Ascending aorta (tissue), 2 donors: ENCODE data around the gene FBXW11. TPM values are rescaled to one million over a fixed set of nuclear protein-coding genes. Genes with fewer than 3 reads are reported as not detected.

ENCODE experiments used
- DNase-seq, 2 donors: peaks; one replicate each; pipeline ENCODE4 v3.0.0-alpha.2; 2019; ENCODE audit warnings: low spot score in 2 of 2
- H3K27ac ChIP-seq, 2 donors: fragments of 200-600 bp; sonication (generic); one replicate each; pipeline ENCODE4 v1.5.1; 2016 to 2017; ENCODE audit warnings: mild to moderate bottlenecking in 1 of 2
- H3K27me3 ChIP-seq: fragments of 200-600 bp; sonication (generic); one replicate; pipeline ENCODE4 v1.5.1; 2017
- H3K36me3 ChIP-seq, 2 donors: fragments of 200-600 bp; sonication (generic); one replicate each; pipeline ENCODE4 v1.5.1; 2016
- H3K4me1 ChIP-seq, 2 donors: fragments of 200-600 bp; sonication (generic); one replicate each; pipeline ENCODE4 v1.5.1; 2016 to 2017; ENCODE audit warnings: mild to moderate bottlenecking in 1 of 2
- H3K4me3 ChIP-seq, 2 donors: fragments of 200-600 bp; sonication (generic); one replicate each; pipeline ENCODE4 v1.5.1; 2016 to 2017; ENCODE audit warnings: mild to moderate bottlenecking in 1 of 2
- H3K9me3 ChIP-seq, 2 donors: fragments of 200-600 bp; sonication (generic); one replicate each; pipeline ENCODE4 v1.5.1; 2016
- CTCF ChIP-seq, 3 experiments: fragments of 200-600 bp in 2 of 3; fragments of 450-650 bp in 1 of 3; sonication (generic) in 2 of 3; IDR thresholded peaks; one replicate each; pipeline ENCODE4 v1.5.1; 2016 to 2019; ENCODE audit warnings: antibody characterized with exemption in 3 of 3, mild to moderate bottlenecking in 1 of 3, moderate library complexity in 1 of 3
- intact Hi-C: fragments of 100-400 bp; cut with DNase I; formaldehyde crosslinking; loops from one replicate; pipeline ENCODE4 v1.15.1; 2023
- total RNA-seq: library from RNA; depleted of rRNA; stranded (reverse); fragments of >200 nt; gene quantifications from one replicate; pipeline ENCODE4 v1.1.0, GENCODE V29; 2016

FBXW11 gene
- total RNA-seq, 1 donor from 2014 or later: 34.6 TPM

GRCh38 chr5:171899792-171900191 is 106.6 kb downstream of the FBXW11 start:
- Histone ChIP-seq H3K4me3 (no peak overlapping the region), H3K4me1 (no peaks in the 10 kb centered on the region), H3K9me3 (no peaks in the 10 kb centered on the region), H3K27ac (no peak overlapping the region), H3K27me3 (no peaks in the 10 kb centered on the region), H3K36me3 (peaks cover 0 to 3% of the 10 kb centered on the region in 2 donors)
- TF ChIP-seq CTCF (IDR thresholded peaks at IDR 0.05): no peak
- intact Hi-C loops: no loop called here
- DNase-seq: no peak

GRCh38 chr5:171898879-171899278 is 107.6 kb downstream of the FBXW11 start:
- Histone ChIP-seq H3K4me3 (no peak overlapping the region), H3K9me3 (no peaks in the 10 kb centered on the region), H3K36me3 (peaks cover 0 to 3% of the 10 kb centered on the region in 2 donors), H3K27me3 (no peaks in the 10 kb centered on the region), H3K4me1 (no peaks in the 10 kb centered on the region), H3K27ac (no peak overlapping the region)
- TF ChIP-seq CTCF (IDR thresholded peaks at IDR 0.05): no peak
- intact Hi-C loops: no loop called here
- no peak for DNase-seq

GRCh38 chr5:171898386-171898785 is 108.1 kb downstream of the FBXW11 start:
- H3K36me3 ChIP-seq: peaks cover 0 to 3% of the 10 kb centered on the region in 2 donors
- no peaks in the 10 kb centered on the region for H3K4me1 ChIP-seq
- TF ChIP-seq CTCF (IDR thresholded peaks at IDR 0.05): no peak
- intact Hi-C loops: no loop called here
- no peak overlapping the region for H3K27ac ChIP-seq
- H3K4me3 ChIP-seq: no peak overlapping the region
- H3K9me3 ChIP-seq: no peaks in the 10 kb centered on the region
- DNase-seq: no peak
- H3K27me3 ChIP-seq: no peaks in the 10 kb centered on the region

- DNase-seq: no peak
- Histone ChIP-seq H3K27me3 (no peaks in the 10 kb centered on the region), H3K4me1 (no peaks in the 10 kb centered on the region), H3K9me3 (no peaks in the 10 kb centered on the region), H3K27ac (no peak overlapping the region), H3K4me3 (no peak overlapping the region), H3K36me3 (peaks cover 0 to 3% of the 10 kb centered on the region in 2 donors)
- intact Hi-C loops: no loop called here
- no peak for TF ChIP-seq CTCF (IDR thresholded peaks at IDR 0.05)
These were observed 109.2 kb downstream of the FBXW11 start for GRCh38 chr5:171897231-171897630.

GRCh38 chr5:171895081-171895480 is 111.4 kb downstream of the FBXW11 start:
- intact Hi-C loops: no loop called here
- no peak overlapping the region for H3K4me3 ChIP-seq
- no peak for DNase-seq
- no peaks in the 10 kb centered on the region for H3K27me3 ChIP-seq
- H3K27ac ChIP-seq: no peak overlapping the region
- peaks cover 0 to 8% of the 10 kb centered on the region in 2 donors for H3K36me3 ChIP-seq
- no peak for TF ChIP-seq CTCF (IDR thresholded peaks at IDR 0.05)
- H3K9me3 ChIP-seq: no peaks in the 10 kb centered on the region
- H3K4me1 ChIP-seq: no peaks in the 10 kb centered on the region

GRCh38 chr5:171893290-171893886 is 113.0 kb downstream of the FBXW11 start:
- Histone ChIP-seq H3K27me3 (no peaks in the 10 kb centered on the region), H3K4me3 (no peak overlapping the region), H3K4me1 (no peaks in the 10 kb centered on the region), H3K36me3 (peaks cover 0 to 15% of the 10 kb centered on the region in 2 donors), H3K9me3 (no peaks in the 10 kb centered on the region), H3K27ac (no peak overlapping the region)
- DNase-seq: no peak
- TF ChIP-seq CTCF (IDR thresholded peaks at IDR 0.05): no peak
- intact Hi-C loops: no loop called here
